Smooth muscle cell (in vitro differentiated cells): ENCODE results near the gene BARHL2. TPM values are rescaled to one million over a fixed set of nuclear protein-coding genes. Genes with fewer than 3 reads are reported as not detected.

Source experiments
- DNase-seq: peaks from one replicate; lab custom pipeline; 2025; ENCODE audit not compliant: unreplicated experiment; lab: John Stamatoyannopoulos, UW
- H2AFZ ChIP-seq: fragments of 200-600 bp; sonication (generic); 2 replicates; pipeline ENCODE4 v1.6.0; 2016; ENCODE audit warnings: antibody characterized with exemption, low read depth, mild to moderate bottlenecking
- H3F3A ChIP-seq: fragments of 200-600 bp; sonication (generic); 2 replicates; pipeline ENCODE4 v1.6.0; 2017; ENCODE audit warnings: antibody characterized with exemption, low read depth
- H3K27ac ChIP-seq: fragments of 200-600 bp; sonication (generic); 2 replicates; pipeline ENCODE4 v1.5.1; 2016; ENCODE audit warnings: low read depth, mild to moderate bottlenecking
- H3K27me3 ChIP-seq: fragments of 200-600 bp; sonication (generic); 2 replicates; pipeline ENCODE4 v1.6.1; 2016; ENCODE audit warnings: low read depth, mild to moderate bottlenecking
- H3K36me3 ChIP-seq: fragments of 200-600 bp; sonication (generic); 2 replicates; pipeline ENCODE4 v1.5.1; 2016; ENCODE audit warnings: low read depth
- H3K4me1 ChIP-seq: fragments of 200-600 bp; sonication (generic); 2 replicates; pipeline ENCODE4 v1.5.1; 2016; ENCODE audit warnings: low read depth
- H3K4me2 ChIP-seq: fragments of 200-600 bp; sonication (generic); 2 replicates; pipeline ENCODE4 v1.6.0; 2016; ENCODE audit warnings: mild to moderate bottlenecking
- H3K4me3 ChIP-seq: fragments of 200-600 bp; sonication (generic); 2 replicates; pipeline ENCODE4 v1.5.1; 2016; ENCODE audit warnings: mild to moderate bottlenecking
- H3K79me2 ChIP-seq: fragments of 200-600 bp; sonication (generic); 2 replicates; pipeline ENCODE4 v1.6.0; 2016; ENCODE audit warnings: low read depth, mild to moderate bottlenecking
- H3K9ac ChIP-seq: fragments of 200-600 bp; sonication (generic); 2 replicates; pipeline ENCODE4 v1.6.0; 2016; ENCODE audit warnings: low read depth
- H3K9me3 ChIP-seq: fragments of 200-600 bp; sonication (generic); replicated peaks from 2 replicates; pipeline ENCODE4 v1.5.1; 2016; ENCODE audit warnings: low read depth
- H4K20me1 ChIP-seq: fragments of 200-600 bp; sonication (generic); 2 replicates; pipeline ENCODE4 v1.6.0; 2016; ENCODE audit warnings: low read depth
- WGBS: methylation state at CpG from one replicate; pipeline ENCODE4 v1.1.7; 2016; ENCODE audit warnings: low lambda C conversion rate; 5-methylcytosine and 5-hydroxymethylcytosine counted together
- polyA plus RNA-seq: library from polyadenylated mRNA; unstranded; fragments of >200 nt; fragmentation: Nextera tagmentation; extraction: Ambion mirVana; gene quantifications from 2 replicates; pipeline ENCODE4 v1.2.1, GENCODE V29; 2016
- total RNA-seq: library from RNA; depleted of rRNA; stranded (reverse); fragments of >200 nt; gene quantifications from 2 replicates; pipeline ENCODE4 v1.2.3, GENCODE V29; 2014
- TF ChIP-seq, protein P1 (sequence below): fragments of 200-600 bp; sonication (generic); IDR thresholded peaks from 2 replicates; pipeline ENCODE4 v1.5.1; 2017; ENCODE audit warnings: borderline replicate concordance, mild to moderate bottlenecking, antibody characterized with exemption; ENCODE audit not compliant: insufficient read depth, poor library complexity, severe bottlenecking

Gene BARHL2
- total and polyA plus RNA-seq, 2 experiments from 2014 or later = not detected

DNA sequence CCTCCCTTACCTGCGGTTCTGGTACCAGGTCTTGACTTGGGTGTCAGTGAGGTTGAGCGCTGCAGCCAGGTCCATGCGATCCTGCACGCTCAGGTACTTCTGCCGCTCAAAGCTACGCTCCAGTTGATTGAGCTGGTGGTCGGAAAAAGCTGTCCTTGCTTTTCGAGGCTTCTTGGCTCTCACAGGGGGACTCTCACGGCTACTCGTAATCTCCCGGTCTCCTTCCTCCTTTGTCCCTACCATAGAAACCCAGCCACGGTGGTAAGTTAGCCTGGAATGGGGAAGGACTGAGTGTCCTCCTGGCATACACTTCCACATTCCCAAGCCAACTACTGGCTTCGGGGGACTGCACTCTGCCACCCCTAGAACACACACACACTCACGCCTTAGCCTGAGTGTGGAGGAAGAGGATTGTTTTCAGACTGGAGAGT, 2.6 kb downstream of the BARHL2 start:
- WGBS = 14% methylated on average over 13 of the region's 14 CpGs

DNA sequence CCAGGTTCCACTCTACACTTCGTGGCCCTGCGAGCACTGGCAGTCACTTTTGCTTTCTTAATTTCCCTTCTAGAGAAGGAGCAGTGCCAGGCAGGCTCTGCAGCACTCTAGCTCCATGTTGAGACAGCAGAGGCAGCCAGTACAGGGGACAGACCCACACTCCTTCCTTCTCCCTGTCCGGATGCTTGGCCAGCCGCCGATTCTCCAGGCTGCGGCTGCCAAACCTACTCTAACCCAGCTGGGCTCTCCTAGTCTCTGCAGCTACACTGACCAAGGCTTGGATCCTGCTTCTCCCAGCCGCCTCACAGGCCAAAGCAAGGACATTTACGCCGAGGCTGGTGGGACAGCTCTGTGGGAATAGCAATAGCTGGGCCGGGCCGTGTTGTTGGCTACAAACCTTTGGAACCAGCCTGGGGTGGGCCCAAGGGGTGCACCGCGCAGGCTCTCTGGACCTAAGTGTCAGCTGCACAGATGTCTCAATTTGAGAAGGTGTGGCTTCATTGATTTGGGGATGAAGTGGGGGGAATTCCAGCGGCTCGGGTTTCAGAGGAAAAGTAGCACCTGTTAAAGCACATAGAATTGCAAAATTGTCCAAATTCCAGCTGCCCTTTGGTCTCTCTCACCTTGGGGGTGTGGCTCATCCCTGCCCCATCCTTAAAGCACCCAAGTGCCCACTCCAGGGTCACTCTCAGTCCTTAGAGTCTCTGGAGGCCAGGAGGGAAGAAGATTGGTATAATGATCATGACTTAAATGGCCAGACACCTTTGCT, 3.2 kb downstream of the BARHL2 start:
- WGBS = 12% methylated on average over 15 of the region's 15 CpGs
- H3K36me3 ChIP-seq = no peaks in the 10 kb centered on the region
- peaks cover 99% of the 10 kb centered on the region for H3K27me3 ChIP-seq
- no peak for DNase-seq
- TF ChIP-seq, protein P1, sequence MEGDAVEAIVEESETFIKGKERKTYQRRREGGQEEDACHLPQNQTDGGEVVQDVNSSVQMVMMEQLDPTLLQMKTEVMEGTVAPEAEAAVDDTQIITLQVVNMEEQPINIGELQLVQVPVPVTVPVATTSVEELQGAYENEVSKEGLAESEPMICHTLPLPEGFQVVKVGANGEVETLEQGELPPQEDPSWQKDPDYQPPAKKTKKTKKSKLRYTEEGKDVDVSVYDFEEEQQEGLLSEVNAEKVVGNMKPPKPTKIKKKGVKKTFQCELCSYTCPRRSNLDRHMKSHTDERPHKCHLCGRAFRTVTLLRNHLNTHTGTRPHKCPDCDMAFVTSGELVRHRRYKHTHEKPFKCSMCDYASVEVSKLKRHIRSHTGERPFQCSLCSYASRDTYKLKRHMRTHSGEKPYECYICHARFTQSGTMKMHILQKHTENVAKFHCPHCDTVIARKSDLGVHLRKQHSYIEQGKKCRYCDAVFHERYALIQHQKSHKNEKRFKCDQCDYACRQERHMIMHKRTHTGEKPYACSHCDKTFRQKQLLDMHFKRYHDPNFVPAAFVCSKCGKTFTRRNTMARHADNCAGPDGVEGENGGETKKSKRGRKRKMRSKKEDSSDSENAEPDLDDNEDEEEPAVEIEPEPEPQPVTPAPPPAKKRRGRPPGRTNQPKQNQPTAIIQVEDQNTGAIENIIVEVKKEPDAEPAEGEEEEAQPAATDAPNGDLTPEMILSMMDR = no peak
- H3K4me1 ChIP-seq = peaks cover 30% of the 10 kb centered on the region
- H4K20me1 ChIP-seq = no peaks in the 10 kb centered on the region
- H3K9me3 ChIP-seq = no peaks in the 10 kb centered on the region
- H3K4me3 ChIP-seq = no peak overlapping the region
- H3K79me2 ChIP-seq = no peaks in the 10 kb centered on the region
- H3K9ac ChIP-seq = no peak overlapping the region
- no peaks in the 10 kb centered on the region for H3F3A ChIP-seq
- no peak overlapping the region for H2AFZ ChIP-seq
- H3K27ac ChIP-seq = no peak overlapping the region
- no peak overlapping the region for H3K4me2 ChIP-seq

More for the DNA sequence above, 2.6 kb downstream of the BARHL2 start:
- Histone ChIP-seq H2AFZ (no peak overlapping the region), H3K27ac (no peak overlapping the region), H3K79me2 (no peaks in the 10 kb centered on the region), H3F3A (no peaks in the 10 kb centered on the region), H3K4me3 (no peak overlapping the region), H4K20me1 (no peaks in the 10 kb centered on the region), H3K36me3 (no peaks in the 10 kb centered on the region), H3K9me3 (no peaks in the 10 kb centered on the region), H3K27me3 (peaks cover 99% of the 10 kb centered on the region), H3K4me2 (no peak overlapping the region), H3K9ac (no peak overlapping the region), H3K4me1 (peaks cover 34% of the 10 kb centered on the region)
- TF ChIP-seq, protein P1 = no peak
- no peak for DNase-seq

DNA sequence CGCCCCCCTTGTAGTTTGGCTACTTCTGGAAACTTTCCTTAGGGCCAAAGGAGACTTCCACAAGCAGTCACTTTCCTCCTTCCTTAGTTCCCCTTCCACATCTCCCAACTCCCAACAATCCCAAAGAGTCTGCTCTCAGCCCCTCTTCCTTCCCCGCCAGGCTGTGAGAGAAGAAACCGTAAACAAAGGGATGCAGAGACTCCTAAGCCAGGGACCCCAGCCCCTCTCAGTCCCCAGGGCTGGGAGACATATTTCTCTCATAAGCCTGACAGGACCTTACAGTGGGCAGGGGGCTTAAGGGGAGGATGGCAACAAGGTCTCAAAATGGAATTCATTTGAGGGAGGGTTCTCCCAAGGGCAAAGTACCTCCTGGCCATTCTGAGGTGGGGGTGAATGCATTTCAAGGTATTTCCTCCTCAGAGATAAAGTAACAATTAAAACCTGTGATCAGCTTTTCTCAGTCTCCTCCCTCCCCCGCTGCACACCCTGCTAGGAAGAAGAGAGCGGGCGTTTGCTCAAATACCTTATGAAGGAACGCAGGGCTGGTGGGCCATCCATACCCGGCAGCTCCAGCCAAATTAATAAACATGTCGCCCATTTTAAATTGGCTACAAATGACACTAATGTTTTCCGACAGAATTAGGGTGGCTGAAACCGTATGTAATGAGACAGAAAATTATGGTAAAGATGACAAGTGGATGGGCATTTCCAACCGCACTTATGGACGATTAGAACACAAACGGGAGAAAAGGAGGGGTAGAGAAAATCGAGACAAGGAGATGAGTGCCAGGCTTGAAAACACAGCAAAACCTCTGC, 4.0 kb downstream of the BARHL2 start:
- H3K4me2 ChIP-seq = no peak overlapping the region
- no peaks in the 10 kb centered on the region for H3K36me3 ChIP-seq
- H3K9ac ChIP-seq = no peak overlapping the region
- no peak overlapping the region for H3K27ac ChIP-seq
- no peaks in the 10 kb centered on the region for H3F3A ChIP-seq
- peaks cover 99% of the 10 kb centered on the region for H3K27me3 ChIP-seq
- H3K79me2 ChIP-seq = no peaks in the 10 kb centered on the region
- H3K4me3 ChIP-seq = no peak overlapping the region
- H2AFZ ChIP-seq = no peak overlapping the region
- no peaks in the 10 kb centered on the region for H3K9me3 ChIP-seq
- no peak for DNase-seq
- no peaks in the 10 kb centered on the region for H4K20me1 ChIP-seq
- TF ChIP-seq, protein P1 = no peak
- peaks cover 22% of the 10 kb centered on the region for H3K4me1 ChIP-seq
- 12% methylated on average over 15 of the region's 15 CpGs for WGBS
